ENCODE data around the gene FLT3.
"Not testable (repeated sequence)": the region's sequence is repeated elsewhere in the genome, so short reads cannot be mapped to it uniquely, and the experiment has no call there.

The FLT3 gene

GRCh38 chr13:28100150-28101121 is at the start of gene FLT3:
Gene FLT3 (minus strand): TSS chr13:28100576. CDS start chr13:28100510, 66 bp downstream.
- peak; percentile 41 for DNase-seq (ENCODE audit: low spot score)
- CTCF ChIA-PET = no interaction called here
- TF ChIP-seq CTCF (conservative IDR thresholded peaks at IDR 0.05; ENCODE audit: low read depth) = no peak
- POLR2A ChIA-PET (ENCODE audit: low non-redundant PET) = no interaction called here
- H3K27ac ChIP-seq = no peak within 1 kb of the TSS

- CTCF ChIA-PET = interaction anchor here (0.8 kb wide), 1 partner anchor 25 kb away, joined by 5 read pairs; no protein-coding TSS in a partner anchor
- no peak for DNase-seq (ENCODE audit: low spot score)
- POLR2A ChIA-PET (ENCODE audit: low non-redundant PET) = no interaction called here
Measured at GRCh38 chr13:28147495-28147894, 47.1 kb upstream of the FLT3 start.

GRCh38 chr13:28145049-28145448 is 44.7 kb upstream of the FLT3 start:
- CTCF ChIA-PET = no interaction called here
- DNase-seq (ENCODE audit: low spot score) = no peak
- no peak for TF ChIP-seq CTCF (conservative IDR thresholded peaks at IDR 0.05; ENCODE audit: low read depth)
- H3K27ac ChIP-seq = no peak overlapping the region
- POLR2A ChIA-PET (ENCODE audit: low non-redundant PET) = no interaction called here

More at GRCh38 chr13:28147495-28147894, 47.1 kb upstream of the FLT3 start:
- TF ChIP-seq CTCF (conservative IDR thresholded peaks at IDR 0.05; ENCODE audit: low read depth) = no peak
- no peak overlapping the region for H3K27ac ChIP-seq

GRCh38 chr13:28141542-28141941 is 41.2 kb upstream of the FLT3 start:
- CTCF ChIA-PET = interaction anchor here (0.7 kb wide), 1 partner anchor 11 kb away, joined by 3 read pairs; no protein-coding TSS in a partner anchor
- POLR2A ChIA-PET (ENCODE audit: low non-redundant PET); H3K27ac ChIP-seq; DNase-seq (ENCODE audit: low spot score): not testable (repeated sequence)

GRCh38 chr13:28140433-28141125 is 40.2 kb upstream of the FLT3 start:
- POLR2A ChIA-PET (ENCODE audit: low non-redundant PET) = no interaction called here
- DNase-seq (ENCODE audit: low spot score) = no peak
- H3K27ac ChIP-seq = peak overlapping the region; percentile 95; the same call in 1 of the 2 replicates
- CTCF ChIA-PET = interaction anchor here (0.7 kb wide), 1 partner anchor 12 kb away, joined by 3 read pairs; no protein-coding TSS in a partner anchor
- TF ChIP-seq CTCF (conservative IDR thresholded peaks at IDR 0.05; ENCODE audit: low read depth) = no peak

GRCh38 chr13:28138756-28139470 is 38.5 kb upstream of the FLT3 start:
- peak overlapping the region; percentile 95 for H3K27ac ChIP-seq
- CTCF ChIA-PET = no interaction called here
- TF ChIP-seq CTCF (conservative IDR thresholded peaks at IDR 0.05; ENCODE audit: low read depth) = no peak
- POLR2A ChIA-PET (ENCODE audit: low non-redundant PET) = no interaction called here
- peak; percentile 72 for DNase-seq (ENCODE audit: low spot score)

All from RWPE1 (cell line).